Stimulated activated CD8-positive, alpha-beta memory T cell treated with anti-CD3 and anti-CD28 coated beads, Interleukin-12 subunit alpha, Interleukin-12 subunit beta, amount 100 ng/mL, for 24 hours (primary cell): ENCODE results near the gene C17orf107.
"Not testable (repeated sequence)": the region's sequence is repeated elsewhere in the genome, so short reads cannot be mapped to it uniquely, and the experiment has no call there.

Experiments
- DNase-seq: peaks from one replicate; pipeline ENCODE4 v3.0.0-alpha.2; 2020; ENCODE audit errors: extremely low read depth

C17orf107 gene

DNA sequence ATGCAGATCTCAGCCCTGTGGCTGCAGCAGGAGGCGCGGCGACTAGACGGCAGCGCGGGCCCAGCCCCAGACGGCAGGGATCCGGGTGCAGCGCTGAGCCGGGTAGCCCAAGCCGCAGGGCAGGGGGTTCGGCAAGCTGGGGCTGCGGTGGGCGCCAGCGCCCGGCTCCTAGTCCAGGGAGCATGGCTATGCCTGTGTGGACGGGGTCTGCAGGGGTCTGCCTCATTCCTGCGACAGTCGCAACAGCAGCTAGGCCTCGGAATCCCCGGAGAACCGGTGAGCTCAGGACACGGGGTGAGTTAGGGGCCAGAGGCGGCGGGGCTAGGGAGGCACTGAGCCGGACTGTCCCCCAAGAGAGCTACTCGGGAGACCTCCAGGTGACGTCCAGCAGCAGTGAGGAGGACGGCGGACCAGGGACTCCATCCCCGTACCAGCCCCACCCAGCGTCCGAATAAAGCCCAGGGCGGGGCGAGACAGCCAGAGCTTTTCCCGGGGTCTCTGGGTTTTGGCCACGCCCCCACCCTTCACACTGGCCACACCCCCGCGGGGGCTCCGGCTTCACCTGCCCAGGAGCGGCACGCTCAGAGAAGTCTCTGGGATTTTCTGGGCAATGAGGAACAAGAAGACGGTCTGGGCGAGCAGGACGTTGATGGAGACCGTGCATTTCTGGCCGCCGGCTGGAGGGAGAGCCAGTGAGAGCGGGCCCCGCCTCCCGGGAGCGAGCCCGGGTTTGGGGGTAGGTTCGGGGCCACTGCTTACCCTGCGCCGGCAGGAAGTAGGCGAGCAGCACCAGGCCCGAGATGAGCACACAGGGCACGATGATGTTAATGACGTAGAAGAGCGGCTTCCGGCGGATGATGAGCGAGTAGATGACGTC lies 1.1 kb downstream of the C17orf107 start:
- no peak for DNase-seq

DNA sequence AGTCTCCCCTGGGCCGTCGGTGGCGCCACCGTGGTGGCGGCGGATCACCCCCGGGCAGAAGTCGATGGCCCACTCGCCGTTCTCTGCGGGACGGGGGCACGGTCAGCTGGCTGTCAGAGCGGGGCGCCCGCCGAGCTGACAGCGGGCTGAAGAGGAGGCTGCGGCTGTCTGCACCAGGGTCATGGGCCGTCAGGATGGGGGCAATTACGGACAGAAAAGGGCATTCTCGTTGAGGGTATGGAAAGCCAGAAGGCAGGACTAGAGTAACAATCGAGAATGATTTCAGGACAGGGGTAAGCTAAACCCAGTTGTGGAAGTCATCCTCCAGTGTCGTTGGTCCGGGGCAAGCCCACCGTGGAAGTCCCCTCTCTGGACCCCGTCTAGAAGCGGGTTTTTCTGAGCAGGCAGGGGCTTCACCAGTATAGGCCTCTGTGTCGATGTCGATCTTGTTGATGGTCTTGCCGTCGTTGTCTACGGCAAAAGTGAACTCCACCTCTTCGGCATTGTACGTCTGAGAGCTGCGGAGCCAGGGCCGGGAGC lies 1.8 kb downstream of the C17orf107 start:
- no peak for DNase-seq

DNA sequence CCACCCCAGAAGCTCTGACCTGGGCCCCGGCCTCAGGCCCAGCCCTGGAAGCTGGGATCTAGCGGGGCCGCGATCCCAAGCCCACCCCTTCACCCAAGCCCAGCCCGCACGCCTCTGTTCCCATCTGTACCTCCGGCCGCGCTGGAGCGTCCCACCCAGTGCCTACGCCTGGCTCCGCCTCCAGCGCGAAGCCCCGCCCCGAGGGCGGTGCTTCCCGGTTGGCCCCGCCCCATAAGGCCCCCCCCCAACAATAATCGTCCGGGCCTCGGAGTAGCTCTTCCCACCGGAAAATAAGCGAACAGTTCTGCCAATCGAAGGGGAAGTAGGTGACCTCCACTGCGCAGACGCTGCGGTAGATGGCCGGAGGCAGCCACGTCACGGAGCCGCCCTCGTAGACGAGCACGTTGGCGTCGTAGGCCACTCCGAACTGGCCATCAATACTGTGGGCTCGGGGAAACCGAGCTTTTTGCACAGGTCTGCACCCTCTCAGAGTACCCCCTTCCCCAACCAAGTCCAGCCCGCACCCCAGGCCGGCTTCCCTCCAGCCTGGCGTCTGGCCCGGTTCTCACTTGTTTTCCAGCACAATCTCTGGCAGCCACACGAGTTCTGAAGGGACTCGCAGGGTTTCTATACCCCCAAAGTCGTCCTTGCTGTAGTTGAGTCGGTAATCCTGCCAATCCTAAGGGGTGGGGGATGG lies 2.5 kb downstream of the C17orf107 start:
- no peak for DNase-seq

DNA sequence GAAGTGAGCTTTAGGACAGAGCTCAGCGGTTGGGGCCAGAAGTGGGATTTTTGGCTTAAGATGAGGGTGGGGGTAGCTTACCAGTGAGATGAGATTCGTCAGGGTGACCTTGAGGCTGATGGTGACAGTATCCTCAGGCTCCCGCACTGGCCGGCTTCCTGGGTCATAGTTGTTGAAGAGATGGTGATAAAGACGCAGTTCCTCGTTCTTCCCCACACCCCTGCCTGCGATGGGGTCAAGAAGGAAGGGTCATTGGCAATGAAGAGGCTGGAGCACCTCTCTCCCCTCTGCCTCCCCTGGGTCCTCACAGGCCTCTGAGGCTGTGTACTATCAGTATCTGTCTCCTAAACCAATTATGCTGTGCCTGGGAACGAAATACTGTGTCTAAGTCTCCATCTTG lies 3.2 kb downstream of the C17orf107 start:
- no peak for DNase-seq

DNA sequence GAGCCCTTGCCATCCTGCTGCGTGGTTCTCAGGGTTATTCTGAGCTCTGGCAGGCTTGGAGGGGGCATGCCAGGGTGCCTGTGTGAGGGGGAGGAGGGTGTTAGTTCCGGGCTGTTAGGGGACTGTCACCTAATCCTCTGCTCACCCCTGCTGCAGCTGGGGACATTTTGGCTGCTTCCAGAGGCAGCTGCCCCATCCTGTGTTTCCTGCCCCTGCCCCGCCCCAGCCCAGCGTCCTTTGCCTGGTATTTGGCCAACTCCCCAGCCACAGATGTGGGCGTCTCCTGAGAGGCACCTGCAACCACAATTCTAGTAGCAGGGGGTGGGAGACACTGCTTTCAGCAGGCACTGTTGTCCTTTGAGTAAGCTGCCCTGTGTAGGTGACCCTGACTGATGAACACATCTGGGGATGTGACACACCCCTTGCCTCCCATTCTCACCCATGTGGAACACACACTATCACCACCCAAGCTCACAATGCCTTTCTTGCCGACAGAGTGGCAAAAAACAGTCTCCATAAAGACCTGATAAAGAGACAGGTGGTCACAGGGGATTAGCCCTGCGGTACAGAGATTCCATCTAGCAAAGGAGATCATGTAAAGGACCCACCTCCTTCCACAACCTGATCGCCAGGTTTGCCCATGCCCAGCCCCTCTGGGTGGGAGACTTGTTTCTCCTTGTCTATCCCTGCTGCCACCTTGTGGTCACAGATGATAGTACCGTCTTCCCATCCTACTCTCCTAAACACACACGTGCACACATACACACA lies 3.9 kb downstream of the C17orf107 start, which contains the start of gene CHRNE:
Gene CHRNE (minus strand): TSS at position 48 of the 768 bp plus-strand sequence. CDS start 35 bp downstream, at position 13.
- DNase-seq: no peak

DNA sequence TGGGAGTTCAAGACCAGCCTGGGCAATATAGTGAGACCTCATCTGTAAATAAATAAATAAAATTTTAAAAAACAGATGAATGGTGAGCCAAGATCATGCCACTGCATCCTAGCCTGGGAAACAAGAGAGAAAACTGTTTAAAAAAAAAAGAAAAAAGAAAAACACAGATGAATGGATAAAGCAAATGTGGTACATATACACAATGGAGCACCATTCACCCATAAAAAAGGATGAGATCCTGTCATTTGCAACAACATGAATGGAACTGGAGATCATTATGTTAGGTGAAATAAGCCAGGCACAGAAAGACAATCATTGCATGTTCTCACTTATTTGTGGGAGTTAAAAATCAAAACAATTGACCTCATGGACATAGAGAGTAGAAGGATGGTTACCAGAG lies 7.3 kb downstream of the C17orf107 start:
- DNase-seq: not testable (repeated sequence)

DNA sequence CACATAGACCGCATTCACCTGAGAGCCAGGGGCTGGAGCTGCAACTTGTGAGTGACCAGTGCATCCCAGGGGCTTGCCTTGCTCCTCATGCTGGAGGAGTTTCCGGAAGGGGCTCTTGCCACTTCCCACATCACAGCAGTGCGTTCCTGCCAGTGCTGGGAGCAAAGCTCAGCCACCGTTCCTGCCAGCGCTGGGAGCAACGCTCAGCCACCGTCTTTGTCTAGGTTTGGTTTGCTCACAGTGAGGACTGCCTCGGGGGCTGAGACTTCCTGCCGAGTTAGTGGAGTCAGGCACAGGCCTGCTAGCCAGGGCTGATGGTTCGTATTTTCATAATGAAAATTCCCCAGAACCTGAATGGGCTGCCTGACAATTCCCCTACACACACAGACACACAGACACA lies 9.0 kb downstream of the C17orf107 start:
- DNase-seq: no peak

DNA sequence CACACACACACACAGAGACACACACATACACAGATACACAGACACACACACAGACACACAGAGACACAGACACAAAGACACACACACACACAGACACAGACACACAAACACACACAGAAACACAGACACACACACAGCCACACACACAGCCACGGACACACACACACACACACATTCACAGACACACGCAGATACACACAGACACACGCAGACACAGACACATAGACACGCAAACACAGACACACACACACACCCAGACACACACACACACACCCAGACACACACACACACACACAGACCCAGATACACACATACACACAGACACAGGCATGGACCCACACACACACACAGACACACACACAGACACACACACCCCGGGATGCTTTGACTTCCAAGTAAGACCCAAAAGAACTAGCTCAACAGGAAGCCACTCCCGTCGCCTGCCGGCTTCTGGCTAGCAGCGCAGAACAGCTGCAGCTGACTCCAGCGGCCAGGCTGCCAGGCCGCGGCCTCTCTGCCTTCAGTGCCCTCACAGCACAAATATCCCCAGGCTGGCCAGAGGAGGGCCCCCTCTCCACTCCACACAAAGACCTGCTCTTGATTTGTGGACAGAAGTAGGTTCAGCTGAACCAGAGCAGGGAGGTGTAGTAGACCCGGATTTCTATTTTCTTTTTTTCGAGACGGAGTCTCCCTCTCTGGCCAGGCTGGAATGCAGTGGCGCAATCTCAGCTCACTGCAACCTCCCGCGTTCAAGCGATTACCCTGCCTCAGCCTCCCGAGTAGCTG lies 9.6 kb downstream of the C17orf107 start:
- DNase-seq: no peak

DNA sequence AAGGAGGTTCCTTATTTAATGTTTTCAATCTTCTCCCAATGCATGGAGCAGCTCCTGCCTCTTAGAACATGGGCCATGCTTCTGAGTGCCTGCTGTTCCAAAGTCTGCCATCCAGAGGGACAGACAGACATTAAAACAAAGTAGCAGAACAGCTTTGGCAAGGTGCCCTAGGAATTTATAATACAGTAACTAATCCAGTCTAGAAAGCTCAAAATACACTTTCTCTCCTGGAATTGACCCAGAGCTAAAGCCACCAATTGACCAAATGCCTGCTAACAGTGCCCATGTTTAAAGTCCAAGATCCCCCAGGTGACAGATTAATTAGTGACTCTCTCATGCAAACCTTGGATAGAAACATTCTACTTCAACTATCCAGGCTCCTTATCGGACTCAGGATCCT lies 14.7 kb downstream of the C17orf107 start:
- DNase-seq: no peak

DNA sequence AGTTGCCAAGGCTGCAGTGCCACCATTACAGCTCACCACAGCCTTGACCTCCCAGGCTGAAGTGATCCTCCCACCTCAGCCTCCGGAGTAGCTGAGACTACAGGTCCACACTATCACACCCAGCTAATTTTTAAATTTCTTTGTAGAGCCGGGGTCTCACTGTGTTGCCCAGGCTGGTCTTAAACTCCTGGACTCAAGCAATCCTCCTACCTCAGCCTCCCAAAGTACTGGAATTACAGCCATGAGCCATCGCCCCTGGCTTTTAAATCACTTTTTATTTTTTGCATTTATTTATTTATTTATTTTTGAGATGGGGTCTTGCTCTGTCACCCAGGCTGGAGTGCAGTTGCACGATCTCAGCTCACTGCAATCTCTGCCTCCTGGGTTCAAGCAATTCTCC lies 15.2 kb downstream of the C17orf107 start:
- DNase-seq: not testable (repeated sequence)

DNA sequence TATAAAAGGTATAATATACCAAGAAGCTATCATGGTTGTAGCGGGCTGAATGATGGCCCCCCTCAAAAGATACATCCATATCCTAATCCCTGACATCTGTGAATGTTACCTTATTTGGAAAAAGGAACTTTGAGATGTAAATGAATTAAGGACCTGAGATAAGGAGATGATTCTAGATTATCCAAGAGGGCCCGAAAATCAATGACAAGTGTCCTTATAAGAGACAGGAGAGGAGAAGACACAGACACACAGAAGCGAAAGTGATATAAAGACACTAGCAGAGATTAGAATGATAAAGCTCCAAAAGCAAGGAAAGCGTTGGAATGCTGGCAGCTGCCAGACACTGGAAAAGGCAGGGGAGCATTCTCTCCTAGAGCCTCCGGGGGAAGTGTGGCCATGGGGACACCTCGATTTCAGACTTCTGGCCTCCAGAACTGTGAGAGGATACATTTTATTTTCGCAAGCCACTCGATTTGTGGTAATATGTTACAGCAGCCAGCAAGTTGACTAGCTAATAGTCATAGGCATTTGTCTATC lies 20.2 kb downstream of the C17orf107 start:
- no peak for DNase-seq

DNA sequence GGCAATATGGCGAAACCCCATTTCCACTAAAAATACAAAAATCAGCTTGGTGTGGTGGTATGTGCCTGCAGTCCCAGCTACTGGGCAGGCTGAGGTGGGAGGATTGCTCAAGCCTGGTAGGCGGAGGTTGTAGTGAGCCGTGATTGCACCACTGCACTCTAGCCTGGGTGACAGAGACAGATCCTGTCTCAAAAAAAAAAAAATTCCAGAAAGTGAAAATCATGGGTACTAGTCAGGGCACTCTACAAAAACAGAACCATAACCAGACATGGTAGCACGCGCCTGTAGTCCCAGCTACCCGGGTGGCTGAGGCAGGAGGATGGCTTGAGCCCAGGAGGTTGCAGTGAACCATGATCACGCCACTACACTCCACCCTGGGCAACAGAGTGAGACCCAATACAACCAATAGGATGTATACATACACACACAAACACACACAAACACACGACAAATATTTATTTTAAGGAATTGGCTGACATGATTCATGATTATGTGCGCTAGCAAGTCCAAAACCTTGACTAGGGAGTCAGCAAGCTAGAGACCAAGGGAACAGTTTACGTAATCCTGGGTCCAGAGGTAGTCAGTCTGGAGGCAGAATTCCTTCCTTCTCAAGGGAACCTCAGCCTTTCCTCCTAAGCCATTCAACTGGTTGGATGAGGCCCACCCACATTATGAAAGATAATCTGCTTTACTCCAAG lies 21.2 kb downstream of the C17orf107 start:
- DNase-seq: no peak

DNA sequence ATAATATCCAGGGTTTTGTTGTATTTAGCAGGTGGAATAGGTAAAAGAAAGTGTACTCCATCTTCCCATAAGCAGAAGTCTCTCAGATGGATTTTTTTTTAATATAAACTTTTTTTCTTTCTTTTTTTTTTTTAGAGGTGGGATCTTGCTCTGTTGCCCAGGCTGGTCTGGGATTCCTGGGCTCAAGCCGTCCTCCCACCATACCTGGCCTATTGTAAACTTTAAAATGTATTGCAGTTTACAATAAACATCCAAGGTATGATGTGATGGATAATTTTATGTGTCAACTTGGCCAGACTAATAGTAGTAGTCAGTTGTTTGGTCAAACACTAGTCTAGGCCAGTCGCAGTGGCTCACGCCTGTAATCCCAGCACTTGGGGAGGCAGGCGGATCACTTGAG lies 22.0 kb downstream of the C17orf107 start:
- no peak for DNase-seq

DNA sequence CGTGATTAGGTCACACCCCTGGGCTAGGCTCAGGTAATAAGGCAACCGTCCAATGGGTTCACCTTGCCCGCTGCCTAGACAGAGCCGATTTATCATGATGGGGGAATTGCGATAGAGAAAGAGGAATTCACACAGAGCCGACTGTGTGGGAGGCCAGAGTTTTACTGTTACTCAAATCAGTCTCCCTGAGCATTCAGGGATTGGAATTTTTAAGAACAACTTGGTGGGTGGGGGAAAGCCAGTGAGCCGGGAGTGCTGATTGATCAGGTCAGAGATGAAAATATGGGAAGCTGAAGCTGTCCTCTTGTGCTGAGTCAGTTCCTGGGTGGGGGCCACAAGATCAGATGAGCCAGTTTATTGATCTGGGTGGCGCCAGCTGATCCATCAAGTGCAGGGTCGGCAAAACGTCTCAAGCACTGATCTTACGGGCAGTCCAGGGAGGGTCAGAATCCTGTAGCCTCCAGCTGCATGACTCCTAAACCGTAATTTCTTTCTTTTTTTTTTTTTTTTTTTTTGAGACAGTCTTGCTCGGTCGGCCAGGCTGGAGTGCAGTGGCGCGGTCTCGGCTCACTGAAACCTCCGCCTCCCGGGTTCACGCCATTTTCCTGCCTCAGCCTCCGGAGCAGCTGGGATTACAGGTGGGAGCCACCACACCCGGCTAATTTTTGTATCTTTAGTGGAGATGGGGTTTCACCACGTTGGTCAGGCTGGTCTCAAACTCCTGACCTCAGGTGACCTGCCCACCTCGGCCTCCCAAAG lies 27.4 kb downstream of the C17orf107 start:
- not testable (repeated sequence) for DNase-seq

DNA sequence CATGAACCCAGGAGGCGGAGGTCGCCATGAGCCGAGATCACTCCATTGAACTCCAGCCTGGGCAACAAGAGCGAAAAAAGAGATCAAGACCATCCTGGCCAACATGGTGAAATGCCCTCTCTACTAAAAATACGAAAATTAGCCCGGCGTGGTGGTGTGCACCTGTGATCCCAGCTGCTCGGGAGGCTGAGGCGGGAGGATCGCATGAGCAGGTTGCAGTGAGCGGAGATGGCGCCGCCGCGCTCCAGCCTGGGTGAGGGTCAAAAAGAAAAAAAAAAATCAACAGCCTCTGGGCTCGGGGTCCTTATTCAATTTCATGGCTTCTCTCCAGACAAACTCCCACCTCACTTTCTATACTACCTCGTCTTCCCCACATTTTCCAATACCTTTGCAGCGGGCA lies 29.5 kb downstream of the C17orf107 start:
- DNase-seq: no peak

DNA sequence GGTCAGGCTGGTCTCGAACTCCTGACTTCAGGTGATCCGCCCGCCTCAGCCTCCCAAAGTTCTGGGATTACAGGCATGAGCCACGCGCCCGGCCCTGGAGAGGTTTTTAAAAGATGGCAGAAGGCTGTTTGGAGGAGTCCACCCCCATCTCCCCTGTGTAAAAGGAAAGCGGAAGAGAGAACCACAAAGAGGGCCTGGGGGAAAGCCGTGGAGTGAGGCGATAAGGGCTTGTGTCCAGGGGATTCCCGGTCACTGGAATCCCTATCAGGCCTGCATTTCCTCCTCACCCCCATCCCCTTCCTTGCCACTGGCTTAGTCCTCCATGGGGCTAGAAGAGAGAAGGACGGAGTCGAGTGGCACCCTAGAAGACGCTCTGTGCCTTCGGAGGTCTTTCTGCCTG lies 32.6 kb downstream of the C17orf107 start, which contains the start of gene GP1BA:
Gene GP1BA (plus strand): TSS at position 315 of the 400 bp plus-strand sequence. CDS start 328 bp downstream, outside the sequence.
- DNase-seq: no peak

DNA sequence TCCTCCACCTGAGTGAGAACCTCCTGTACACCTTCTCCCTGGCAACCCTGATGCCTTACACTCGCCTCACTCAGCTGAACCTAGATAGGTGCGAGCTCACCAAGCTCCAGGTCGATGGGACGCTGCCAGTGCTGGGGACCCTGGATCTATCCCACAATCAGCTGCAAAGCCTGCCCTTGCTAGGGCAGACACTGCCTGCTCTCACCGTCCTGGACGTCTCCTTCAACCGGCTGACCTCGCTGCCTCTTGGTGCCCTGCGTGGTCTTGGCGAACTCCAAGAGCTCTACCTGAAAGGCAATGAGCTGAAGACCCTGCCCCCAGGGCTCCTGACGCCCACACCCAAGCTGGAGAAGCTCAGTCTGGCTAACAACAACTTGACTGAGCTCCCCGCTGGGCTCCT lies 33.4 kb downstream of the C17orf107 start:
- DNase-seq: no peak

DNA sequence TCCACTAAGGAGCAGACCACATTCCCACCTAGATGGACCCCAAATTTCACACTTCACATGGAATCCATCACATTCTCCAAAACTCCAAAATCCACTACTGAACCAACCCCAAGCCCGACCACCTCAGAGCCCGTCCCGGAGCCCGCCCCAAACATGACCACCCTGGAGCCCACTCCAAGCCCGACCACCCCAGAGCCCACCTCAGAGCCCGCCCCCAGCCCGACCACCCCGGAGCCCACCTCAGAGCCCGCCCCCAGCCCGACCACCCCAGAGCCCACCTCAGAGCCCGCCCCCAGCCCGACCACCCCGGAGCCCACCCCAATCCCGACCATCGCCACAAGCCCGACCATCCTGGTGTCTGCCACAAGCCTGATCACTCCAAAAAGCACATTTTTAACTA lies 34.3 kb downstream of the C17orf107 start:
- DNase-seq: no peak
